CD4-positive, alpha-beta T cell (primary cell): ENCODE data around the gene CYB5B. TPM values are rescaled to one million over a fixed set of nuclear protein-coding genes. Genes with fewer than 3 reads are reported as not detected.

Experiments used
- ATAC-seq: fragments of 200-7000 bp; cut with Tn5 transposase; one replicate; pipeline ENCODE4 v1.10.0; 2022; ENCODE audit warnings: mild to moderate bottlenecking; ENCODE audit not compliant: poor library complexity
- CTCF ChIA-PET: fragments of 350-600 bp; sonication (Branson Sonifier 250); formaldehyde crosslinking; loops from one replicate; lab custom pipeline; 2021; ENCODE audit warnings: antibody characterized with exemption, inconsistent platforms; lab: Charles Lee
- POLR2A ChIA-PET: fragments of 350-600 bp; sonication (Branson Sonifier 250); formaldehyde crosslinking; loops from one replicate; lab custom pipeline; 2021; ENCODE audit warnings: antibody characterized with exemption, inconsistent platforms; lab: Charles Lee
- DNase-seq, 14 experiments: peaks; one replicate each; pipeline ENCODE4 v3.0.0-alpha.2; 2013 to 2020; ENCODE audit warnings: mixed read lengths in 2 of 14
- H3K27ac ChIP-seq, 2 donors: one replicate each; pipeline versions ENCODE4 v1.5.1 to v1.7.0; 2013; ENCODE audit warnings: low read length in 2 of 2, low read depth in 1 of 2, mild to moderate bottlenecking in 1 of 2
- H3K27me3 ChIP-seq, 2 experiments: 1 replicate in 1 of 2; 2 replicates in 1 of 2; pipeline versions ENCODE4 v1.6.1 to v1.7.0; 2013; ENCODE audit warnings: low read length in 2 of 2, control low read depth in 1 of 2, mild to moderate bottlenecking in 1 of 2, moderate library complexity in 1 of 2; ENCODE audit not compliant: insufficient read depth in 2 of 2, control insufficient read depth in 1 of 2
- H3K36me3 ChIP-seq: one replicate; pipeline ENCODE4 v1.6.1; 2013; ENCODE audit warnings: low read length, control low read depth; ENCODE audit not compliant: insufficient read depth
- H3K4me1 ChIP-seq: one replicate; pipeline ENCODE4 v1.6.1; 2013; ENCODE audit warnings: low read length, control low read depth; ENCODE audit not compliant: insufficient read depth
- H3K4me3 ChIP-seq: one replicate; pipeline ENCODE4 v1.5.1; 2013; ENCODE audit warnings: mild to moderate bottlenecking, low read length, moderate library complexity
- H3K9me3 ChIP-seq, 2 experiments: 1 replicate in 1 of 2; 2 replicates in 1 of 2; pipeline versions ENCODE4 v1.6.1 to v1.7.0; 2013; ENCODE audit warnings: low read length in 2 of 2, mild to moderate bottlenecking in 2 of 2, control low read depth in 1 of 2, moderate library complexity in 1 of 2; ENCODE audit not compliant: control insufficient read depth in 1 of 2, insufficient read depth in 1 of 2
- H3K27ac Mint-ChIP-seq: one replicate; pipeline ENCODE4 v1.8.0; 2020; ENCODE audit warnings: mixed read lengths
- H3K27me3 Mint-ChIP-seq: one replicate; pipeline ENCODE4 v1.8.0; 2021; ENCODE audit warnings: mixed read lengths
- H3K36me3 Mint-ChIP-seq: one replicate; pipeline ENCODE4 v1.8.0; 2021; ENCODE audit warnings: low read depth, mixed read lengths
- H3K4me1 Mint-ChIP-seq: one replicate; pipeline ENCODE4 v1.8.0; 2021; ENCODE audit warnings: low read depth, mixed read lengths
- H3K4me3 Mint-ChIP-seq: one replicate; pipeline ENCODE4 v1.8.0; 2020; ENCODE audit warnings: mild to moderate bottlenecking, mixed read lengths
- H3K9me3 Mint-ChIP-seq: one replicate; pipeline ENCODE4 v1.8.0; 2020; ENCODE audit warnings: mixed read lengths
- CTCF ChIP-seq: fragments of 200-600 bp; IDR thresholded peaks from one replicate; pipeline ENCODE4 v1.8.0; 2022; ENCODE audit warnings: antibody characterized with exemption, mild to moderate bottlenecking
- intact Hi-C, 2 experiments: fragments of 100-400 bp; cut with DNase I in 1 of 2; cut with micrococcal nuclease in 1 of 2; formaldehyde crosslinking; loops; one replicate each; pipeline versions ENCODE4 v1.15.1 to v1.9.0; 2023 to 2025; cut with DNase I, micrococcal nuclease
- total RNA-seq, 174 experiments: library from RNA in 2 of 174; stranded (reverse) in 2 of 174; gene quantifications; one replicate each; pipeline ENCODE4 v1.2.3 and lab custom pipeline; 2021 to 2026

CYB5B gene
- total RNA-seq, 2 experiments from 2014 or later: 16.0 to 18.3 TPM

GRCh38 chr16:69384974-69385373, 39.4 kb upstream of the CYB5B start:
- H3K4me1 ChIP-seq: peaks cover 20% of the 10 kb centered on the region
- Mint-ChIP-seq H3K4me1 (peaks cover 34% of the 10 kb centered on the region), H3K27me3 (no peaks in the 10 kb centered on the region), H3K36me3 (peaks cover 50% of the 10 kb centered on the region), H3K4me3 (peak overlapping the region; percentile 95), H3K27ac (peak overlapping the region; percentile 95), H3K9me3 (no peaks in the 10 kb centered on the region)
- peak overlapping the region; percentile 67 for H3K4me3 ChIP-seq
- no peak for ATAC-seq
- no peaks in the 10 kb centered on the region for H3K9me3 ChIP-seq
- CTCF ChIA-PET: interaction anchor here (1.0 to 1.3 kb wide), 2 partner anchors 46 to 1568 kb away, joined by 4 read pairs; partner anchors contain the start of gene COG8
- peak overlapping the region; percentile 65 to 80 for H3K27ac ChIP-seq
- no peak for TF ChIP-seq CTCF
- POLR2A ChIA-PET: interaction anchor here (0.6 to 2.1 kb wide), 12 partner anchors 11 to 1052 kb away, joined by 3 to 7 read pairs (median 4); partner anchors contain the start of genes PDF, UTP4 and WWP2
- intact Hi-C loops: loop anchor here (2.0 to 10.0 kb wide), 3 partner anchors 44 to 543 kb away; partner anchors contain the start of genes COG8 (in 1 of the 2), NIP7 (in 1 of the 2), PDF (in 1 of the 2) and TANGO6 (in 1 of the 2)
- no peaks in the 10 kb centered on the region for H3K27me3 ChIP-seq
- peaks cover 39% of the 10 kb centered on the region for H3K36me3 ChIP-seq
- no peak for DNase-seq

- DNase-seq (no peak), ATAC-seq (no peak)
- no peak overlapping the region for H3K4me3 ChIP-seq
- H3K27me3 ChIP-seq: no peaks in the 10 kb centered on the region
- H3K27me3 Mint-ChIP-seq: no peaks in the 10 kb centered on the region
- intact Hi-C loops: loop anchor here (2.0 to 10.0 kb wide), 3 partner anchors 38 to 544 kb away; partner anchors contain the start of genes COG8 (in 1 of the 2), CYB5B (in 1 of the 2), NIP7 (in 1 of the 2) and PDF (in 1 of the 2)
- H3K4me1 Mint-ChIP-seq: peaks cover 34% of the 10 kb centered on the region
- H3K27ac Mint-ChIP-seq: peak overlapping the region; percentile 95
- no peak for TF ChIP-seq CTCF
- H3K36me3 Mint-ChIP-seq: peaks cover 38% of the 10 kb centered on the region
- peak overlapping the region; percentile 90 for H3K4me3 Mint-ChIP-seq
- H3K36me3 ChIP-seq: peaks cover 30% of the 10 kb centered on the region
- CTCF ChIA-PET: interaction anchor here (1.6 kb wide), 1 partner anchor 9 kb away, joined by 5 read pairs; no protein-coding TSS in a partner anchor
- POLR2A ChIA-PET: interaction anchor here (0.6 to 2.1 kb wide), 6 partner anchors 8 to 375 kb away, joined by 3 to 7 read pairs (median 4); partner anchors contain the start of genes PDF and WWP2
- peaks cover 20% of the 10 kb centered on the region for H3K4me1 ChIP-seq
- no peaks in the 10 kb centered on the region for H3K9me3 ChIP-seq
- H3K27ac ChIP-seq: no peak overlapping the region
- H3K9me3 Mint-ChIP-seq: no peaks in the 10 kb centered on the region
Observed at GRCh38 chr16:69386596-69386995, 37.8 kb upstream of the CYB5B start.

- CTCF ChIA-PET: no interaction called here
- POLR2A ChIA-PET: interaction anchor here (1.3 kb wide), 1 partner anchor 8 kb away, joined by 4 read pairs; the partner anchor contains the start of gene TERF2
- Histone ChIP-seq H3K4me1 (peaks cover 3% of the 10 kb centered on the region), H3K27me3 (no peaks in the 10 kb centered on the region), H3K4me3 (no peak overlapping the region), H3K9me3 (no peaks in the 10 kb centered on the region), H3K36me3 (no peaks in the 10 kb centered on the region), H3K27ac (no peak overlapping the region)
- Mint-ChIP-seq H3K4me3 (no peak overlapping the region), H3K36me3 (no peaks in the 10 kb centered on the region), H3K9me3 (no peaks in the 10 kb centered on the region), H3K27ac (no peak overlapping the region), H3K4me1 (peaks cover 6% of the 10 kb centered on the region), H3K27me3 (no peaks in the 10 kb centered on the region)
- TF ChIP-seq CTCF: no peak
- intact Hi-C loops: loop anchor here (2.0 to 10.0 kb wide), 5 partner anchors 251 to 1261 kb away; no protein-coding TSS in a partner anchor
- DNase-seq (no peak), ATAC-seq (no peak)
Observed at GRCh38 chr16:69393898-69394849, 30.2 kb upstream of the CYB5B start.
